GM13977 (cell line): ENCODE data around the gene LIMS1.

ENCODE experiments used
- DNase-seq: peaks from one replicate; pipeline ENCODE4 v3.0.0; 2012; ENCODE audit warnings: low spot score
- CTCF ChIP-seq: IDR thresholded peaks from 2 replicates; pipeline ENCODE4 v1.5.1; 2012; ENCODE audit warnings: mild to moderate bottlenecking, control low read depth; ENCODE audit not compliant: insufficient read depth; ENCODE audit errors: extremely low read depth, missing control alignments
- in situ Hi-C: fragments of 300-500 bp; cut with MboI; formaldehyde crosslinking; loops from one replicate; pipeline ENCODE4 v1.12.0; 2022; ENCODE audit warnings: low sequenced_read_pairs, low pct_unique_long_range_greater_than_20kb, mixed read lengths, inconsistent platforms; ENCODE audit not compliant: unreplicated experiment

The LIMS1 gene

GRCh38 chr2:108541451-108541850, 7.2 kb downstream of the LIMS1 start:
- in situ Hi-C loops = no loop called here
- TF ChIP-seq CTCF = no peak

GRCh38 chr2:108542071-108542470, 7.8 kb downstream of the LIMS1 start:
- DNase-seq = no peak
- TF ChIP-seq CTCF = no peak
- in situ Hi-C loops = no loop called here

More at GRCh38 chr2:108541451-108541850, 7.2 kb downstream of the LIMS1 start:
- no peak for DNase-seq

- no peak for TF ChIP-seq CTCF
- no peak for DNase-seq
- in situ Hi-C loops = no loop called here
Observed at GRCh38 chr2:108547606-108548005, 13.3 kb downstream of the LIMS1 start.

- DNase-seq = no peak
- in situ Hi-C loops = no loop called here
- no peak for TF ChIP-seq CTCF
Observed at GRCh38 chr2:108548208-108549003, 14.1 kb downstream of the LIMS1 start.

- TF ChIP-seq CTCF = no peak
- in situ Hi-C loops = no loop called here
- no peak for DNase-seq
Observed at GRCh38 chr2:108552566-108552965, 18.3 kb downstream of the LIMS1 start.

- in situ Hi-C loops = no loop called here
- TF ChIP-seq CTCF = no peak
Observed at GRCh38 chr2:108553209-108553919, 19.1 kb downstream of the LIMS1 start.

More at GRCh38 chr2:108553209-108553919, 19.1 kb downstream of the LIMS1 start:
- no peak for DNase-seq
